Gastroesophageal sphincter (tissue), 4 donors: ENCODE measurements around the gene RABGGTA. TPM values are rescaled to one million over a fixed set of nuclear protein-coding genes. Genes with fewer than 3 reads are reported as not detected.

ENCODE experiments used
- ATAC-seq: fragments of 150-250 bp; one replicate; pipeline ENCODE4 v1.9.1; 2016; ENCODE audit warnings: mild to moderate bottlenecking, moderate library complexity
- H3K27ac ChIP-seq, 4 donors: fragments of 200-600 bp; sonication (generic) in 3 of 4; 1 replicate in 3 of 4; 2 replicates in 1 of 4; pipeline ENCODE4 v1.5.1; 2016 to 2019
- H3K27me3 ChIP-seq: fragments of 200-600 bp; sonication (generic); one replicate; pipeline ENCODE4 v1.5.1; 2019
- H3K36me3 ChIP-seq, 2 donors: fragments of 200-600 bp; sonication (generic); one replicate each; pipeline ENCODE4 v1.5.1; 2019; ENCODE audit warnings: control low read depth in 1 of 2
- H3K4me1 ChIP-seq, 3 donors: fragments of 200-600 bp; sonication (generic); 1 replicate in 2 of 3; 2 replicates in 1 of 3; pipeline ENCODE4 v1.5.1; 2016 to 2019; ENCODE audit warnings: control low read depth in 2 of 3
- H3K4me3 ChIP-seq, 2 donors: fragments of 200-600 bp; sonication (generic); one replicate each; pipeline ENCODE4 v1.5.1; 2019; ENCODE audit warnings: mild to moderate bottlenecking in 1 of 2, moderate library complexity in 1 of 2
- H3K9me3 ChIP-seq, 3 donors: fragments of 200-600 bp; sonication (generic); one replicate each; pipeline ENCODE4 v1.5.1; 2017 to 2019; ENCODE audit warnings: control low read depth in 2 of 3
- CTCF ChIP-seq, 4 experiments: fragments of 200-600 bp in 2 of 4; fragments of 450-650 bp in 2 of 4; sonication (generic) in 1 of 4; IDR thresholded peaks; one replicate each; pipeline ENCODE4 v1.5.1; 2017 to 2019; ENCODE audit warnings: antibody characterized with exemption in 4 of 4, mild to moderate bottlenecking in 2 of 4, moderate library complexity in 2 of 4
- EP300 ChIP-seq: sonication (generic); formaldehyde crosslinking; IDR thresholded peaks from one replicate; pipeline ENCODE4 v1.6.1; 2017; ENCODE audit warnings: antibody characterized with exemption, mild to moderate bottlenecking
- POLR2A ChIP-seq, 2 donors: fragments of 450-650 bp; IDR thresholded peaks; one replicate each; pipeline ENCODE4 v1.6.1; 2017; ENCODE audit warnings: antibody characterized with exemption in 2 of 2, mild to moderate bottlenecking in 2 of 2, moderate library complexity in 1 of 2
- POLR2AphosphoS5 ChIP-seq: sonication (generic); formaldehyde crosslinking; IDR thresholded peaks from one replicate; pipeline ENCODE4 v1.6.1; 2017; ENCODE audit warnings: antibody characterized with exemption
- WGBS, 2 donors: methylation state at CpG; one replicate each; pipeline ENCODE4 v1.1.5; 2018; ENCODE audit warnings: low coverage in 1 of 2; 5-methylcytosine and 5-hydroxymethylcytosine counted together
- total RNA-seq, 4 donors: library from RNA; depleted of rRNA; stranded (reverse); fragments of >200 nt; gene quantifications; one replicate each; pipeline ENCODE4 v1.1.0, GENCODE V29; 2016

Gene RABGGTA
- total RNA-seq, 4 donors from 2014 or later = 12.9 to 27.6 (median 16.5) TPM

- TF ChIP-seq EP300 (no peak), POLR2A (IDR thresholded peaks at IDR 0.05) (peak; percentile 35 to 60), CTCF (IDR thresholded peaks at IDR 0.05) (peak in 1 of 4 experiments; percentile 5), POLR2AphosphoS5 (peak; percentile 76)
- ATAC-seq = peak; percentile 96
- Histone ChIP-seq H3K27ac (peak within 1 kb of the TSS; percentile 86 to 93 (median 89)), H3K4me1 (peaks cover 4 to 46% (median 23%) of the 10 kb centered on the region in 3 donors), H3K9me3 (no peaks in the 10 kb centered on the region), H3K4me3 (peak within 1 kb of the TSS; percentile 68 to 72), H3K36me3 (peaks cover 0 to 33% of the 10 kb centered on the region in 2 donors), H3K27me3 (no peaks in the 10 kb centered on the region)
- WGBS, 2 donors = 0% methylated on average over 3 of the region's 30 CpGs; no CpG with 5 or more reads in 1 of the 2 donors
Observed at GRCh38 chr14:24232121-24232644, 39.2 kb downstream of the RABGGTA start, which contains the start of gene NEDD8. Gene NEDD8 (minus strand): TSS chr14:24232367. CDS start chr14:24232267, 100 bp downstream.

- H3K36me3 ChIP-seq = peaks cover 0 to 27% of the 10 kb centered on the region in 2 donors
- no peaks in the 10 kb centered on the region for H3K9me3 ChIP-seq
- H3K4me3 ChIP-seq = peak overlapping the region; percentile 68 to 72
- WGBS, 2 donors = 17 to 43% methylated on average over 5 to 14 of the region's 23 CpGs
- H3K27me3 ChIP-seq = no peaks in the 10 kb centered on the region
- TF ChIP-seq CTCF (IDR thresholded peaks at IDR 0.05) = no peak
- TF ChIP-seq POLR2AphosphoS5 = no peak
- no peak for TF ChIP-seq EP300
- no peak for TF ChIP-seq POLR2A (IDR thresholded peaks at IDR 0.05)
- ATAC-seq = no peak
- peaks cover 4 to 47% (median 23%) of the 10 kb centered on the region in 3 donors for H3K4me1 ChIP-seq
- peak overlapping the region; percentile 86 to 93 (median 89) for H3K27ac ChIP-seq
Observed at GRCh38 chr14:24231263-24232120, 39.9 kb downstream of the RABGGTA start.

- Histone ChIP-seq H3K9me3 (no peaks in the 10 kb centered on the region), H3K4me3 (no peak overlapping the region), H3K27ac (no peak overlapping the region), H3K36me3 (peaks cover 0 to 26% of the 10 kb centered on the region in 2 donors), H3K27me3 (no peaks in the 10 kb centered on the region), H3K4me1 (peaks cover 4 to 34% (median 18%) of the 10 kb centered on the region in 3 donors)
- WGBS, 2 donors = 41 to 57% methylated on average over 1 of the region's 1 CpG
- ATAC-seq = no peak
- TF ChIP-seq POLR2AphosphoS5 = no peak
- TF ChIP-seq POLR2A (IDR thresholded peaks at IDR 0.05) = no peak
- no peak for TF ChIP-seq CTCF (IDR thresholded peaks at IDR 0.05)
- TF ChIP-seq EP300 = no peak
Observed at GRCh38 chr14:24228902-24229301, 42.5 kb downstream of the RABGGTA start.

GRCh38 chr14:24226473-24226872 is 44.9 kb downstream of the RABGGTA start:
- Histone ChIP-seq H3K27me3 (no peaks in the 10 kb centered on the region), H3K4me1 (peaks cover 0 to 19% (median 9%) of the 10 kb centered on the region in 3 donors), H3K9me3 (no peaks in the 10 kb centered on the region), H3K36me3 (peaks cover 0 to 26% of the 10 kb centered on the region in 2 donors), H3K27ac (no peak overlapping the region), H3K4me3 (no peak overlapping the region)
- 40 to 81% methylated on average over 1 of the region's 1 CpG for WGBS, 2 donors
- no peak for ATAC-seq
- no peak for TF ChIP-seq EP300
- TF ChIP-seq CTCF (IDR thresholded peaks at IDR 0.05) = no peak
- TF ChIP-seq POLR2A (IDR thresholded peaks at IDR 0.05) = no peak
- TF ChIP-seq POLR2AphosphoS5 = no peak
